Measurements from ENCODE around the gene DPP8.

- TF ChIP-seq POLR2A (IDR thresholded peaks at IDR 0.05) (no peak), CTCF (IDR thresholded peaks at IDR 0.05 in 8 of 11, conservative IDR thresholded peaks at IDR 0.05 in 3 of 11) (no peak), POLR2AphosphoS5 (IDR thresholded peaks at IDR 0.05) (no peak)
Observed at GRCh38 chr15:65556622-65557021, 39.1 kb upstream of the DPP8 start.
